HCT116 (cell line): ENCODE measurements around the gene NCOA5. TPM values are rescaled to one million over a fixed set of nuclear protein-coding genes. Genes with fewer than 3 reads are reported as not detected.

ENCODE experiments used
- ATAC-seq: fragments of 200-7000 bp; cut with Tn5 transposase; 2 replicates; pipeline ENCODE4 v1.9.1; 2020; ENCODE audit warnings: mild to moderate bottlenecking, moderate library complexity
- BruUV-seq: library from RNA; stranded (reverse); fragments of 400-500 nt; replicated peaks from 2 replicates; lab custom pipeline; 2021; lab: Mats Ljungman, UMichigan
- CTCF ChIA-PET: fragments of 300-600 bp; sonication (Branson Sonifier 250); formaldehyde crosslinking; loops from one replicate; lab custom pipeline; 2021; ENCODE audit warnings: antibody characterized with exemption; lab: Charles Lee
- POLR2A ChIA-PET: fragments of 300-600, 350-600 bp; sonication (Branson Sonifier 250); formaldehyde crosslinking; loops from one replicate; lab custom pipeline; 2021; ENCODE audit warnings: antibody characterized with exemption; lab: Charles Lee
- RAD21 ChIA-PET, 2 experiments: fragments of 300-600 bp; sonication (Branson Sonifier 250); formaldehyde crosslinking; loops; one replicate each; lab custom pipeline; 2023; ENCODE audit warnings: low total read pairs in 2 of 2; ENCODE audit not compliant: uncharacterized antibody in 2 of 2, unreplicated experiment in 2 of 2, low non-redundant PET in 1 of 2; lab: Charles Lee
- DNase-seq: peaks from one replicate; pipeline ENCODE4 v3.0.0-alpha.2; 2010; ENCODE audit warnings: low read depth, low spot score
- H2AFZ ChIP-seq: fragments of 200-600 bp; shearing (Covaris generic), sonication (generic); 2 replicates; pipeline ENCODE4 v1.6.1; 2017; ENCODE audit warnings: low read depth, mixed run types, mixed read lengths, antibody characterized with exemption, low read length; ENCODE audit not compliant: poor library complexity, severe bottlenecking
- H3K27ac ChIP-seq: 2 replicates; pipeline ENCODE4 v1.5.1; 2012; ENCODE audit warnings: low read depth, low read length
- H3K27me3 ChIP-seq: fragments of 200-600 bp; sonication (generic); 2 replicates; pipeline ENCODE4 v1.6.1; 2016; ENCODE audit warnings: mixed run types, low read length, mixed read lengths; ENCODE audit not compliant: insufficient read depth
- H3K36me3 ChIP-seq, 2 experiments: fragments of 200-500 bp in 1 of 2; fragments of 200-600 bp in 1 of 2; sonication (Bioruptor generic) in 1 of 2; sonication (generic) in 1 of 2; 2 replicates each; pipeline versions ENCODE4 v1.5.1 to v1.6.1; 2014 to 2016; ENCODE audit warnings: low read length in 2 of 2, inconsistent platforms in 1 of 2, mixed read lengths in 1 of 2, mixed run types in 1 of 2; ENCODE audit not compliant: insufficient read depth in 2 of 2, control insufficient read depth in 1 of 2
- H3K4me1 ChIP-seq, 2 experiments: fragments of 200-600 bp in 1 of 2; sonication (generic) in 1 of 2; 2 replicates each; pipeline versions ENCODE4 v1.5.1 to v1.6.1; 2012 to 2017; ENCODE audit warnings: low read length in 2 of 2, inconsistent platforms in 1 of 2, mild to moderate bottlenecking in 1 of 2, mixed read lengths in 1 of 2, mixed run types in 1 of 2, moderate library complexity in 1 of 2; ENCODE audit not compliant: insufficient read depth in 2 of 2, control insufficient read depth in 1 of 2
- H3K4me2 ChIP-seq: fragments of 200-600 bp; sonication (generic); 2 replicates; pipeline ENCODE4 v1.6.1; 2017; ENCODE audit warnings: mixed run types, low read length, mixed read lengths
- H3K4me3 ChIP-seq, 2 experiments: fragments of 200-600 bp in 1 of 2; sonication (generic) in 1 of 2; replicated peaks in 1 of 2; 2 replicates each; pipeline ENCODE4 v1.5.1; 2011 to 2016; ENCODE audit warnings: low read length in 2 of 2, control low read depth in 1 of 2, low read depth in 1 of 2, mild to moderate bottlenecking in 1 of 2, mixed read lengths in 1 of 2, mixed run types in 1 of 2
- H3K79me2 ChIP-seq: fragments of 200-600 bp; sonication (generic); 2 replicates; pipeline ENCODE4 v1.6.1; 2017; ENCODE audit warnings: mild to moderate bottlenecking, mixed run types, low read length, moderate library complexity, mixed read lengths; ENCODE audit not compliant: insufficient read depth
- H3K9ac ChIP-seq: fragments of 200-600 bp; sonication (generic); 2 replicates; pipeline ENCODE4 v1.6.1; 2016; ENCODE audit warnings: low read length, mixed read lengths
- H3K9me2 ChIP-seq: fragments of 200-600 bp; sonication (generic), shearing (Covaris generic); 2 replicates; pipeline ENCODE4 v1.6.1; 2017; ENCODE audit warnings: mixed run types, mild to moderate bottlenecking, moderate library complexity; ENCODE audit not compliant: insufficient read depth
- H3K9me3 ChIP-seq, 2 experiments: fragments of 200-500 bp in 1 of 2; fragments of 200-600 bp in 1 of 2; sonication (Bioruptor generic) in 1 of 2; sonication (generic) in 1 of 2; 2 replicates each; pipeline ENCODE4 v1.6.1; 2014 to 2017; ENCODE audit warnings: low read length in 2 of 2, mixed read lengths in 2 of 2, inconsistent platforms in 1 of 2, low read depth in 1 of 2, mild to moderate bottlenecking in 1 of 2, mixed run types in 1 of 2, moderate library complexity in 1 of 2; ENCODE audit not compliant: control insufficient read depth in 1 of 2, insufficient read depth in 1 of 2
- H4K20me1 ChIP-seq: fragments of 200-600 bp; sonication (generic), shearing (Covaris generic); 2 replicates; pipeline ENCODE4 v1.6.1; 2017; ENCODE audit warnings: mixed run types, mild to moderate bottlenecking, moderate library complexity; ENCODE audit not compliant: insufficient read depth
- ATF3 ChIP-seq: IDR thresholded peaks from 2 replicates; pipeline ENCODE4 v1.6.1; 2012
- CBX3 ChIP-seq: IDR thresholded peaks from 2 replicates; pipeline ENCODE4 v1.6.1; 2012; ENCODE audit warnings: low read depth
- CEBPB ChIP-seq: IDR thresholded peaks from 2 replicates; pipeline ENCODE4 v1.6.1; 2012; ENCODE audit warnings: low read depth
- CTCF ChIP-seq, 3 experiments: fragments of 200-600 bp in 1 of 3; sonication (generic) in 1 of 3; IDR thresholded peaks in 2 of 3; conservative IDR thresholded peaks in 1 of 3; 2 replicates each; pipeline ENCODE4 v1.5.1; 2012 to 2017; ENCODE audit warnings: low read depth in 2 of 3, low read length in 2 of 3, antibody characterized with exemption in 1 of 3, borderline replicate concordance in 1 of 3, control low read depth in 1 of 3, mild to moderate bottlenecking in 1 of 3, mixed read lengths in 1 of 3, mixed run types in 1 of 3, moderate library complexity in 1 of 3; ENCODE audit not compliant: insufficient read depth in 1 of 3
- EGR1 ChIP-seq: IDR thresholded peaks from 2 replicates; pipeline ENCODE4 v1.6.1; 2012; ENCODE audit warnings: low read depth
- ELF1 ChIP-seq: IDR thresholded peaks from 2 replicates; pipeline ENCODE4 v1.6.1; 2012; ENCODE audit warnings: low read depth, borderline replicate concordance
- FOSL1 ChIP-seq: IDR thresholded peaks from 2 replicates; pipeline ENCODE4 v1.6.1; 2012; ENCODE audit warnings: low read depth
- JUND ChIP-seq: IDR thresholded peaks from 2 replicates; pipeline ENCODE4 v1.6.1; 2012
- MAX ChIP-seq: IDR thresholded peaks from 2 replicates; pipeline ENCODE4 v1.6.1; 2012
- POLR2A ChIP-seq: IDR thresholded peaks from 2 replicates; pipeline ENCODE4 v1.7.0; 2011; ENCODE audit warnings: borderline replicate concordance; ENCODE audit not compliant: insufficient read depth, insufficient read length; ENCODE audit errors: extremely low read depth
- POLR2AphosphoS5 ChIP-seq: IDR thresholded peaks from 2 replicates; pipeline ENCODE4 v1.6.1; 2011; ENCODE audit warnings: mild to moderate bottlenecking, low read depth, low read length, moderate library complexity
- RAD21 ChIP-seq: IDR thresholded peaks from 2 replicates; pipeline ENCODE4 v1.6.1; 2012; ENCODE audit warnings: low read depth, mild to moderate bottlenecking
- REST ChIP-seq: IDR thresholded peaks from 2 replicates; pipeline ENCODE4 v1.6.1; 2012; ENCODE audit warnings: low read depth
- SP1 ChIP-seq: IDR thresholded peaks from 2 replicates; pipeline ENCODE4 v1.6.1; 2012; ENCODE audit warnings: low read depth
- SRF ChIP-seq: IDR thresholded peaks from 2 replicates; pipeline ENCODE4 v1.6.1; 2012; ENCODE audit warnings: low read depth
- TCF7L2 ChIP-seq: IDR thresholded peaks from 2 replicates; pipeline ENCODE4 v1.7.0; 2011; ENCODE audit warnings: borderline replicate concordance, inconsistent platforms; ENCODE audit not compliant: insufficient read depth, insufficient read length; ENCODE audit errors: extremely low read depth
- YY1 ChIP-seq: IDR thresholded peaks from 2 replicates; pipeline ENCODE4 v1.6.1; 2011; ENCODE audit warnings: low read length, low read depth, moderate library complexity, mild to moderate bottlenecking; ENCODE audit not compliant: insufficient replicate concordance; ENCODE audit errors: extremely low read depth
- ZBTB33 ChIP-seq: IDR thresholded peaks from 2 replicates; pipeline ENCODE4 v1.6.1; 2011; ENCODE audit warnings: mild to moderate bottlenecking, low read length, moderate library complexity; ENCODE audit not compliant: insufficient replicate concordance; ENCODE audit errors: extremely low read depth
- ZFX ChIP-seq: fragments of 450-650 bp; IDR thresholded peaks from 2 replicates; pipeline ENCODE4 v1.6.1; 2017
- ZNF274 ChIP-seq: fragments of 200-500 bp; sonication (Bioruptor generic); IDR thresholded peaks from 2 replicates; pipeline ENCODE4 v1.6.1; 2014; ENCODE audit warnings: mild to moderate bottlenecking, low read depth, low read length, inconsistent platforms
- intact Hi-C: fragments of 100-400 bp; cut with micrococcal nuclease; formaldehyde crosslinking; loops from 2 replicates; pipeline ENCODE4 v1.10.0; 2022
- total RNA-seq: library from RNA; stranded (reverse); gene quantifications from one replicate; pipeline ENCODE4 v1.2.1, GENCODE V29; 2021; ENCODE audit not compliant: unreplicated experiment

NCOA5 gene
- total RNA-seq, 1 experiment from 2014 or later = 31.6 TPM

- no peaks in the 10 kb centered on the region for H3K79me2 ChIP-seq
- ChIA-PET POLR2A (no interaction called here), RAD21 (no interaction called here), CTCF (no interaction called here)
- BruUV-seq = no TSS peak
- H3K4me3 ChIP-seq = no peak overlapping the region
- no peak overlapping the region for H3K9ac ChIP-seq
- TF ChIP-seq FOSL1 (no peak), RAD21 (no peak), POLR2A (no peak), ZBTB33 (no peak), YY1 (no peak), REST (no peak), SP1 (no peak), ZNF274 (no peak), ATF3 (no peak), ELF1 (no peak), SRF (no peak), MAX (no peak), CTCF (IDR thresholded peaks at IDR 0.05 in 2 of 3, conservative IDR thresholded peaks at IDR 0.05 in 1 of 3; ENCODE audit: borderline replicate concordance in 1 of 3, insufficient read depth in 1 of 3, low read depth in 2 of 3, low read length in 2 of 3) (no peak), TCF7L2 (no peak), CEBPB (no peak), POLR2AphosphoS5 (no peak), CBX3 (no peak), JUND (no peak), EGR1 (no peak), ZFX (no peak)
- no peaks in the 10 kb centered on the region for H3K9me3 ChIP-seq
- intact Hi-C loops = no loop called here
- no peak overlapping the region for H3K27ac ChIP-seq
- no peak overlapping the region for H2AFZ ChIP-seq
- H3K4me2 ChIP-seq = no peak overlapping the region
- H3K4me1 ChIP-seq = no peaks in the 10 kb centered on the region
- ATAC-seq = no peak
- DNase-seq = no peak
- no peaks in the 10 kb centered on the region for H4K20me1 ChIP-seq
- H3K9me2 ChIP-seq = no peaks in the 10 kb centered on the region
- H3K36me3 ChIP-seq = no peaks in the 10 kb centered on the region
- no peaks in the 10 kb centered on the region for H3K27me3 ChIP-seq
Measured at GRCh38 chr20:46099491-46100287, 9.9 kb upstream of the NCOA5 start.
